Neuronal stem cell (in vitro differentiated cells): ENCODE results near the gene RCOR3.

ENCODE experiments used
- DNase-seq: peaks from one replicate; pipeline ENCODE4 v3.0.0-alpha.2; 2013; ENCODE audit warnings: low spot score
- H2AFZ ChIP-seq: one replicate; pipeline ENCODE4 v1.6.1; 2013; ENCODE audit warnings: mild to moderate bottlenecking, low read length, inconsistent platforms
- H2AK5ac ChIP-seq: 2 replicates; pipeline ENCODE4 v1.6.1; 2013; ENCODE audit warnings: low read depth, mild to moderate bottlenecking, inconsistent platforms, low read length, moderate library complexity, mixed read lengths
- H2BK120ac ChIP-seq: 2 replicates; pipeline ENCODE4 v1.6.1; 2013; ENCODE audit warnings: low read depth, mild to moderate bottlenecking, inconsistent platforms, low read length, moderate library complexity, mixed read lengths
- H2BK12ac ChIP-seq: one replicate; pipeline ENCODE4 v1.6.1; 2013; ENCODE audit warnings: low read length, inconsistent platforms
- H2BK15ac ChIP-seq: 2 replicates; pipeline ENCODE4 v1.6.1; 2013; ENCODE audit warnings: mild to moderate bottlenecking, low read length, inconsistent platforms, mixed read lengths
- H2BK5ac ChIP-seq: one replicate; pipeline ENCODE4 v1.6.1; 2013; ENCODE audit warnings: inconsistent platforms, mild to moderate bottlenecking, low read length, moderate library complexity
- H3K14ac ChIP-seq: one replicate; pipeline ENCODE4 v1.6.1; 2013; ENCODE audit warnings: low read length, inconsistent platforms
- H3K18ac ChIP-seq: 2 replicates; pipeline ENCODE4 v1.6.1; 2013; ENCODE audit warnings: low read length, inconsistent platforms
- H3K23ac ChIP-seq: 2 replicates; pipeline ENCODE4 v1.6.1; 2013; ENCODE audit warnings: low read depth, mild to moderate bottlenecking, mixed read lengths, low read length, inconsistent platforms; ENCODE audit not compliant: poor library complexity
- H3K27ac ChIP-seq: replicated peaks from 3 replicates; pipeline ENCODE4 v1.5.1; 2013; ENCODE audit warnings: low read length, inconsistent platforms
- H3K27me3 ChIP-seq, 3 experiments: 2 replicates each; pipeline ENCODE4 v1.6.1; 2013; ENCODE audit warnings: low read length in 3 of 3, mild to moderate bottlenecking in 2 of 3, inconsistent platforms in 1 of 3, low read depth in 1 of 3, mixed read lengths in 1 of 3, moderate library complexity in 1 of 3; ENCODE audit not compliant: control insufficient read depth in 3 of 3, insufficient read depth in 3 of 3
- H3K36me3 ChIP-seq, 2 donors: replicated peaks in 1 of 2; 2 replicates each; pipeline ENCODE4 v1.6.1; 2013; ENCODE audit warnings: low read length in 2 of 2; ENCODE audit not compliant: control insufficient read depth in 2 of 2, insufficient read depth in 2 of 2
- H3K4ac ChIP-seq: 2 replicates; pipeline ENCODE4 v1.6.1; 2013; ENCODE audit warnings: inconsistent platforms, mild to moderate bottlenecking, low read length, moderate library complexity
- H3K4me1 ChIP-seq, 2 donors: 1 replicate in 1 of 2; 2 replicates in 1 of 2; pipeline ENCODE4 v1.6.1; 2013; ENCODE audit warnings: low read length in 2 of 2, low read depth in 1 of 2; ENCODE audit not compliant: control insufficient read depth in 2 of 2, insufficient read depth in 1 of 2
- H3K4me2 ChIP-seq: one replicate; pipeline ENCODE4 v1.6.1; 2013; ENCODE audit warnings: mild to moderate bottlenecking, low read length, inconsistent platforms; ENCODE audit not compliant: insufficient read depth, poor library complexity, severe bottlenecking
- H3K4me3 ChIP-seq, 2 donors: 2 replicates each; pipeline ENCODE4 v1.5.1; 2013; ENCODE audit warnings: low read length in 2 of 2, mild to moderate bottlenecking in 2 of 2, inconsistent platforms in 1 of 2, moderate library complexity in 1 of 2
- H3K79me1 ChIP-seq: one replicate; pipeline ENCODE4 v1.6.1; 2013; ENCODE audit warnings: low read depth, mild to moderate bottlenecking, inconsistent platforms, low read length, moderate library complexity
- H3K9ac ChIP-seq: one replicate; pipeline ENCODE4 v1.6.1; 2013; ENCODE audit warnings: mild to moderate bottlenecking, low read depth, low read length, inconsistent platforms; ENCODE audit not compliant: poor library complexity
- H3K9me3 ChIP-seq, 2 donors: replicated peaks in 1 of 2; 2 replicates each; pipeline versions ENCODE3 to v1.6.1; 2013; ENCODE audit warnings: low read length in 2 of 2, mild to moderate bottlenecking in 2 of 2, inconsistent platforms in 1 of 2, low read depth in 1 of 2, mixed read lengths in 1 of 2, moderate library complexity in 1 of 2; ENCODE audit not compliant: control insufficient read depth in 2 of 2, insufficient read depth in 1 of 2
- H4K8ac ChIP-seq: one replicate; pipeline ENCODE4 v1.6.1; 2013; ENCODE audit warnings: low read depth, mild to moderate bottlenecking, inconsistent platforms, low read length, moderate library complexity
- H4K91ac ChIP-seq: one replicate; pipeline ENCODE4 v1.6.1; 2013; ENCODE audit warnings: low read length, low read depth, mild to moderate bottlenecking, inconsistent platforms; ENCODE audit not compliant: poor library complexity
- WGBS, 2 donors: extraction: QIAGEN DNeasy Blood & Tissue Kit; methylation state at CpG; one replicate each; pipeline ENCODE4 v1.1.7; 2013; ENCODE audit warnings: missing lambda C conversion rate in 2 of 2, mixed read lengths in 1 of 2; ENCODE audit not compliant: insufficient read length in 2 of 2, insufficient replicate concordance in 1 of 2; ENCODE audit errors: extremely low coverage in 2 of 2; 5-methylcytosine and 5-hydroxymethylcytosine counted together

Gene RCOR3

GRCh38 chr1:211358685-211359084, 99.5 kb downstream of the RCOR3 start:
- no peak overlapping the region for H3K18ac ChIP-seq
- H2BK5ac ChIP-seq = no peak overlapping the region
- no peak for DNase-seq
- H3K36me3 ChIP-seq = peaks cover 0 to 5% of the 10 kb centered on the region in 2 donors
- no peak overlapping the region for H3K14ac ChIP-seq
- no CpG with 5 or more reads among the region's 1 CpG for WGBS, 2 donors
- no peak overlapping the region for H2BK120ac ChIP-seq
- no peaks in the 10 kb centered on the region for H3K27me3 ChIP-seq
- no peak overlapping the region for H2BK12ac ChIP-seq
- no peak overlapping the region for H2AFZ ChIP-seq
- H3K4me1 ChIP-seq = peaks cover 2% of the 10 kb centered on the region in 2 donors
- no peak overlapping the region for H2AK5ac ChIP-seq
- H2BK15ac ChIP-seq = no peak overlapping the region
- H3K9ac ChIP-seq = no peak overlapping the region
- no peak overlapping the region for H4K8ac ChIP-seq
- H3K4ac ChIP-seq = no peak overlapping the region
- no peak overlapping the region for H4K91ac ChIP-seq
- H3K4me3 ChIP-seq = no peak overlapping the region
- no peak overlapping the region for H3K27ac ChIP-seq
- no peak overlapping the region for H3K23ac ChIP-seq
- no peaks in the 10 kb centered on the region for H3K9me3 ChIP-seq
- no peak overlapping the region for H3K4me2 ChIP-seq
- H3K79me1 ChIP-seq = peaks cover under 1% of the 10 kb centered on the region

GRCh38 chr1:211359876-211360275, 100.7 kb downstream of the RCOR3 start:
- Histone ChIP-seq H3K4ac (no peak overlapping the region), H2BK120ac (no peak overlapping the region), H2AK5ac (no peak overlapping the region), H3K4me3 (no peak overlapping the region), H2BK5ac (no peak overlapping the region), H3K18ac (no peak overlapping the region), H3K27ac (no peak overlapping the region), H3K23ac (no peak overlapping the region), H3K9me3 (no peaks in the 10 kb centered on the region), H2BK15ac (no peak overlapping the region), H3K36me3 (peaks cover 0 to 4% of the 10 kb centered on the region in 2 donors), H3K4me1 (peaks cover 2% of the 10 kb centered on the region in 2 donors), H3K14ac (no peak overlapping the region), H3K4me2 (no peak overlapping the region), H3K9ac (no peak overlapping the region), H2AFZ (no peak overlapping the region), H4K8ac (no peak overlapping the region), H4K91ac (no peak overlapping the region), H3K27me3 (no peaks in the 10 kb centered on the region), H2BK12ac (no peak overlapping the region), H3K79me1 (no peaks in the 10 kb centered on the region)
- DNase-seq = no peak
- WGBS, 2 donors = no CpG with 5 or more reads among the region's 3 CpGs

- Histone ChIP-seq H3K23ac (no peak overlapping the region), H3K36me3 (peaks cover 0 to 4% of the 10 kb centered on the region in 2 donors), H2BK12ac (no peak overlapping the region), H3K4me2 (no peak overlapping the region), H3K4ac (no peak overlapping the region), H3K4me1 (peaks cover 2% of the 10 kb centered on the region in 2 donors), H2BK5ac (no peak overlapping the region), H2BK15ac (no peak overlapping the region), H3K4me3 (no peak overlapping the region), H4K91ac (no peak overlapping the region), H3K18ac (no peak overlapping the region), H3K9ac (no peak overlapping the region), H3K79me1 (no peaks in the 10 kb centered on the region), H2AK5ac (no peak overlapping the region), H4K8ac (no peak overlapping the region), H3K14ac (no peak overlapping the region), H3K27me3 (no peaks in the 10 kb centered on the region), H2BK120ac (no peak overlapping the region), H3K9me3 (no peaks in the 10 kb centered on the region), H2AFZ (no peak overlapping the region), H3K27ac (no peak overlapping the region)
- no CpG with 5 or more reads among the region's 1 CpG for WGBS, 2 donors
- DNase-seq = no peak
Measured at GRCh38 chr1:211361202-211361601, 102.0 kb downstream of the RCOR3 start.
